Heart left ventricle (tissue), 16 donors: ENCODE data around the gene PMPCB. TPM values are rescaled to one million over a fixed set of nuclear protein-coding genes. Genes with fewer than 3 reads are reported as not detected.
A peak's percentile ranks its signal among the peaks of the same experiment; 100 is the strongest.
"Not testable (repeated sequence)": the region's sequence is repeated elsewhere in the genome, so short reads cannot be mapped to it uniquely, and the experiment has no call there.

Experiments
- ATAC-seq, 4 donors: fragments of 200-7000 bp; cut with Tn5 transposase; one replicate each; pipeline ENCODE4 v1.9.1; 2020 to 2022; ENCODE audit warnings: moderate library complexity in 4 of 4, mild to moderate bottlenecking in 3 of 4, moderate number of reproducible peaks in 1 of 4
- DNase-seq, 5 donors: peaks; one replicate each; pipeline ENCODE4 v3.0.0-alpha.2; 2020
- H3K27ac ChIP-seq, 12 donors: fragments of 200-600 bp; sonication (generic) in 4 of 12; one replicate each; pipeline versions ENCODE4 v1.5.0 to v1.8.0; 2016 to 2022; ENCODE audit warnings: mild to moderate bottlenecking in 2 of 12
- H3K27me3 ChIP-seq, 9 donors: fragments of 200-600 bp; sonication (generic) in 2 of 9; one replicate each; pipeline versions ENCODE4 v1.5.1 to v1.8.0; 2016 to 2022; ENCODE audit warnings: mild to moderate bottlenecking in 3 of 9
- H3K36me3 ChIP-seq, 9 donors: fragments of 200-600 bp; sonication (generic) in 2 of 9; one replicate each; pipeline versions ENCODE4 v1.5.0 to v1.8.0; 2018 to 2022; ENCODE audit warnings: mild to moderate bottlenecking in 2 of 9
- H3K4me1 ChIP-seq, 12 donors: fragments of 200-600 bp; sonication (generic) in 4 of 12; one replicate each; pipeline versions ENCODE4 v1.5.0 to v1.8.0; 2016 to 2022; ENCODE audit warnings: mild to moderate bottlenecking in 3 of 12
- H3K4me3 ChIP-seq, 12 donors: fragments of 200-600 bp; sonication (generic) in 4 of 12; one replicate each; pipeline versions ENCODE4 v1.5.0 to v1.8.0; 2017 to 2022; ENCODE audit warnings: mild to moderate bottlenecking in 9 of 12, moderate library complexity in 4 of 12
- H3K9me3 ChIP-seq, 12 donors: fragments of 200-600 bp; sonication (generic) in 4 of 12; one replicate each; pipeline versions ENCODE4 v1.5.0 to v1.8.0; 2016 to 2022; ENCODE audit warnings: mild to moderate bottlenecking in 1 of 12
- POLR2A ChIP-seq, 2 donors: fragments of 450-650 bp; IDR thresholded peaks; one replicate each; pipeline ENCODE4 v1.6.1; 2017; ENCODE audit warnings: antibody characterized with exemption in 2 of 2, mild to moderate bottlenecking in 2 of 2, moderate library complexity in 2 of 2
- WGBS, 4 donors: extraction: QIAGEN DNeasy Blood & Tissue Kit in 2 of 4; methylation state at CpG; one replicate each; pipeline versions ENCODE4 v1.1.5 to v1.1.7; 2013 to 2018; 5-methylcytosine and 5-hydroxymethylcytosine counted together
- intact Hi-C, 10 donors: fragments of 100-400 bp; cut with DNase I; formaldehyde crosslinking; loops; one replicate each; pipeline versions ENCODE4 v1.11.1 to v1.14.2; 2022
- polyA plus RNA-seq, 2 donors: library from polyadenylated mRNA; stranded (reverse); fragments of 200-250 nt; gene quantifications; one replicate each; pipeline ENCODE4 v1.2.3, GENCODE V29; 2013
- total RNA-seq, 9 donors: library from RNA; depleted of rRNA in 2 of 9; stranded (reverse); fragments of >200 nt in 2 of 9; fragmentation: NEBNext Ultra II Directional in 3 of 9; extraction: Animal tissue kit (Norgen Biotek cat#: 25700) in 3 of 9; gene quantifications; one replicate each; pipeline versions ENCODE4 v1.1.0 to v1.2.4, GENCODE V29; 2016 to 2023
- TF ChIP-seq, protein P1 (sequence below), 12 donors: fragments of 200-600 bp; sonication (generic) in 4 of 12; IDR thresholded peaks; one replicate each; pipeline versions ENCODE4 v1.5.0 to v1.8.0; 2018 to 2022; ENCODE audit warnings: antibody characterized with exemption in 12 of 12, mild to moderate bottlenecking in 5 of 12
- donor health status: ischemic (EF 13 %, LVEDD 7.1; RV severe dilation, severe dysfunction).
- donor health status: healthy with polysubstance abuse.
- donor health status: DM: no; HTN: yes; CAD: no.
- donor health status: DM: no; HTN: no; CAD: no.
- donor health status: ischemic (EF 25% LVEDD 6.9; RV normal size, moderate dysfunction).
- donor health status: ischemic (EF 25% LVEDD 5.7; RV mildly dilated, moderate dysfunction).
- donor health status: healthy.
- donor health status: DM: yes; HTN: yes; CAD: no.
- donor health status: ischemic (EF 35%, LVEDD 5.7; RV mildly dilated, moderate dysfunction).
- donor health status: nonischemic (EF 11% LVEDD 7.7; RV severe dilation, severe dysfunction).
- donor health status: DM: yes; HTN: yes; CAD: no.
- donor health status: PGD.
- donor health status: ischemic (EF 29% LVEDD 5.4; RV normal size, mild dysfunction).
- donor health status: nonischemic (EF 23%, LVEDD 6.1; RV moderate dilation, normal function).

Gene PMPCB
- total and polyA plus RNA-seq, 11 donors, result 57.4 to 95.7 (median 72.7) TPM

DNA sequence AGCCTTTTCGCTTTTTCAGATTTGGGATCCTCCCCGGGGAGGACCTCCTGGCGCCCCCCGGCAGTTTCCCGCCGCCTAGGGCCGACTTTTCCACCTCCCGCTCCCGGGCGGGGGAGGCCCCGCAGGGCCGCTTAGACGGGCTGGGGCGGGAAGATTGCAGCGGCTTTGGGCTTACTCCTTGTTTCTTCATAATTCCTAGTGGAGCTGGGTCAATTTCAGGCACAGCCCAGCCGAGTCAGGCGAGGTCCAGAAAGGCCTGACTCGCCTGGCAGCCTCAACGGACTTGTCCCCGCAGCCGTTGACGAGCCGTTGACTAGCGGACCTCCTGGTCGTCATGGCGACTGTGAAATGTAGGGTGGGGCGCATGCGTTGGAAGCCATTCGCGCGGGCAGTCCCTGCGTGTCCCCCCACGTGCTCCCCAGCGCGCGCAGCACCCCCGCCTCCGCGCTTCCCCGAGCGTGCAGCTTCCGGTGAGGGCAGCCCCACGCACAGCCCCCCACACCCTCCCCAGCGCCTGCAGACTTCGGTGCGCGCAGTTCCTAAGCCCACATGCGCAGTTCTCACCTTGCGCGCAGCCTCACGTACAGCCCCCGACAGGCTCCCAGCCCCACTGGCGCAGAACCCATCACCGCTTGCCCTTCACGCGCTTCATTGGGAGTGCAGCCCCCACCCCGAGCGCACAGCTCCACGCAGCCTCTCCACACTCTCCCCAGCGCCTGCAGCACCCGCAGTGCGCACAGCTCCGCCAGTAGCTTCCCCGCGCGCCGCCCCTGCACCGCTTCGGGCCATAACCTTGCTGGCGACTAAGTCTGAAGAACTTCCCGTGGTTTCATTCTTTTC is 17.1 kb upstream of the PMPCB start:
- H3K27ac ChIP-seq, result peak overlapping the region in 10 of 12 donors; percentile 3 to 69 (median 54)
- H3K27me3 ChIP-seq, intact Hi-C loops, H3K9me3 ChIP-seq, H3K36me3 ChIP-seq: not testable (repeated sequence)
- peak; percentile 60 to 88 (median 72) for DNase-seq
- peak overlapping the region; percentile 31 to 83 (median 60) for H3K4me3 ChIP-seq
- ATAC-seq, result peak; percentile 78 to 92 (median 90)
- peaks cover 0 to 20% (median 1%) of the 10 kb centered on the region in 12 donors for H3K4me1 ChIP-seq
- 0 to 1% (median 1%) methylated on average over 45 to 71 of the region's 71 CpGs for WGBS, 4 donors

DNA sequence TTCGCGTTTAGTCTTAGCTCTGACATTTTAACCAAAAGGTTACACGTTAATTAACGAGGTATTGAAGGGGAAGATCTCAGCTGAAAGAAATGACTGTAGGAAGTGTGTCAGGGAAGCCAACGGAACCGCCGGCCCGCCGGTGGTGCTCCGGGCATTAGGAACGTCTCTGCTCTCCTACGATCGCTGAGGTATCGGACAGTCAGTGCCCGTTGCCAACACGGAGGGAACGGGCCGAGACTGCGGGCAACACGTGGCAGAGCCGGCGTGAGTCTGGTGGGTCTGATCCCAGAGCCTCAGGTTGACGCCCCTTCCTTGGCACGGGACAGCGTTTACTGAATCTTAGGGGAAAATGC is 16.5 kb upstream of the PMPCB start:
- H3K36me3 ChIP-seq, H3K9me3 ChIP-seq, intact Hi-C loops, H3K27me3 ChIP-seq: not testable (repeated sequence)
- Histone ChIP-seq H3K4me1 (peaks cover 0 to 20% (median 1%) of the 10 kb centered on the region in 12 donors), H3K4me3 (peak overlapping the region; percentile 31 to 83 (median 60)), H3K27ac (peak overlapping the region in 10 of 12 donors; percentile 3 to 69 (median 54))
- WGBS, 4 donors, result 0 to 1% (median 1%) methylated on average over 25 of the region's 25 CpGs
- ATAC-seq (peak in 3 of 4 donors; percentile 30 to 51 (median 36)), DNase-seq (peak in 3 of 5 donors; percentile 19 to 61 (median 26))

GRCh38 chr7:103282802-103283427 is 14.3 kb upstream of the PMPCB start:
- H3K9me3 ChIP-seq, H3K27ac ChIP-seq, intact Hi-C loops, H3K36me3 ChIP-seq, DNase-seq, ATAC-seq, H3K27me3 ChIP-seq, H3K4me3 ChIP-seq: not testable (repeated sequence)
- TF ChIP-seq, protein P1, sequence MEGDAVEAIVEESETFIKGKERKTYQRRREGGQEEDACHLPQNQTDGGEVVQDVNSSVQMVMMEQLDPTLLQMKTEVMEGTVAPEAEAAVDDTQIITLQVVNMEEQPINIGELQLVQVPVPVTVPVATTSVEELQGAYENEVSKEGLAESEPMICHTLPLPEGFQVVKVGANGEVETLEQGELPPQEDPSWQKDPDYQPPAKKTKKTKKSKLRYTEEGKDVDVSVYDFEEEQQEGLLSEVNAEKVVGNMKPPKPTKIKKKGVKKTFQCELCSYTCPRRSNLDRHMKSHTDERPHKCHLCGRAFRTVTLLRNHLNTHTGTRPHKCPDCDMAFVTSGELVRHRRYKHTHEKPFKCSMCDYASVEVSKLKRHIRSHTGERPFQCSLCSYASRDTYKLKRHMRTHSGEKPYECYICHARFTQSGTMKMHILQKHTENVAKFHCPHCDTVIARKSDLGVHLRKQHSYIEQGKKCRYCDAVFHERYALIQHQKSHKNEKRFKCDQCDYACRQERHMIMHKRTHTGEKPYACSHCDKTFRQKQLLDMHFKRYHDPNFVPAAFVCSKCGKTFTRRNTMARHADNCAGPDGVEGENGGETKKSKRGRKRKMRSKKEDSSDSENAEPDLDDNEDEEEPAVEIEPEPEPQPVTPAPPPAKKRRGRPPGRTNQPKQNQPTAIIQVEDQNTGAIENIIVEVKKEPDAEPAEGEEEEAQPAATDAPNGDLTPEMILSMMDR (IDR thresholded peaks at IDR 0.05), result peak in 4 of 12 donors; percentile 8 to 31 (median 13)
- H3K4me1 ChIP-seq, result peaks cover 0 to 20% (median 1%) of the 10 kb centered on the region in 12 donors
- WGBS, 4 donors, result 48 to 56% (median 48%) methylated on average over 3 of the region's 3 CpGs

GRCh38 chr7:103292122-103292521 is 5.1 kb upstream of the PMPCB start:
- Histone ChIP-seq H3K27ac (no peak overlapping the region), H3K4me1 (peaks cover 0 to 8% (median 4%) of the 10 kb centered on the region in 12 donors), H3K4me3 (no peak overlapping the region), H3K27me3 (peaks cover 0 to 10% (median 0%) of the 10 kb centered on the region in 9 donors), H3K9me3 (no peaks in the 10 kb centered on the region), H3K36me3 (no peaks in the 10 kb centered on the region)
- ATAC-seq (no peak), DNase-seq (no peak)
- WGBS, 4 donors, result 24 to 46% (median 37%) methylated on average over 3 of the region's 3 CpGs
- intact Hi-C loops, result loop anchor here in 3 of 10 donors (5.0 to 10.0 kb wide), 3 partner anchors 50 to 243 kb away; partner anchors contain the start of genes NAPEPLD (in 2 of the 3) and DNAJC2 (in 1 of the 3)
- no peak for TF ChIP-seq POLR2A (IDR thresholded peaks at IDR 0.05)
- TF ChIP-seq, protein P1 (IDR thresholded peaks at IDR 0.05), result no peak

- H3K36me3 ChIP-seq, result peaks cover 0 to 1% (median 0%) of the 10 kb centered on the region in 9 donors
- peaks cover 0 to 10% (median 0%) of the 10 kb centered on the region in 9 donors for H3K27me3 ChIP-seq
- no peak for DNase-seq
- H3K4me3 ChIP-seq, result no peak overlapping the region
- TF ChIP-seq, protein P1 (IDR thresholded peaks at IDR 0.05), result no peak
- TF ChIP-seq POLR2A (IDR thresholded peaks at IDR 0.05), result no peak
- no peaks in the 10 kb centered on the region for H3K9me3 ChIP-seq
- ATAC-seq, result no peak
- peaks cover 4 to 17% (median 11%) of the 10 kb centered on the region in 12 donors for H3K4me1 ChIP-seq
- no peak overlapping the region for H3K27ac ChIP-seq
- 96 to 100% (median 98%) methylated on average over 1 of the region's 1 CpG for WGBS, 4 donors
- intact Hi-C loops, result loop anchor here in 3 of 10 donors (5.0 to 10.0 kb wide), 3 partner anchors 49 to 241 kb away; partner anchors contain the start of genes NAPEPLD (in 2 of the 3) and DNAJC2 (in 1 of the 3)
Observed at GRCh38 chr7:103293526-103293925, 3.7 kb upstream of the PMPCB start.
